Measurements from ENCODE around the gene CDYL2.
"Not testable (repeated sequence)": the region's sequence is repeated elsewhere in the genome, so short reads cannot be mapped to it uniquely, and the experiment has no call there.

The CDYL2 gene

GRCh38 chr16:80667925-80668324 lies 136.5 kb downstream of the CDYL2 start:
- DNase-seq: no peak

- no peak for DNase-seq
Observed at GRCh38 chr16:80667251-80667560, 137.2 kb downstream of the CDYL2 start.

DNA sequence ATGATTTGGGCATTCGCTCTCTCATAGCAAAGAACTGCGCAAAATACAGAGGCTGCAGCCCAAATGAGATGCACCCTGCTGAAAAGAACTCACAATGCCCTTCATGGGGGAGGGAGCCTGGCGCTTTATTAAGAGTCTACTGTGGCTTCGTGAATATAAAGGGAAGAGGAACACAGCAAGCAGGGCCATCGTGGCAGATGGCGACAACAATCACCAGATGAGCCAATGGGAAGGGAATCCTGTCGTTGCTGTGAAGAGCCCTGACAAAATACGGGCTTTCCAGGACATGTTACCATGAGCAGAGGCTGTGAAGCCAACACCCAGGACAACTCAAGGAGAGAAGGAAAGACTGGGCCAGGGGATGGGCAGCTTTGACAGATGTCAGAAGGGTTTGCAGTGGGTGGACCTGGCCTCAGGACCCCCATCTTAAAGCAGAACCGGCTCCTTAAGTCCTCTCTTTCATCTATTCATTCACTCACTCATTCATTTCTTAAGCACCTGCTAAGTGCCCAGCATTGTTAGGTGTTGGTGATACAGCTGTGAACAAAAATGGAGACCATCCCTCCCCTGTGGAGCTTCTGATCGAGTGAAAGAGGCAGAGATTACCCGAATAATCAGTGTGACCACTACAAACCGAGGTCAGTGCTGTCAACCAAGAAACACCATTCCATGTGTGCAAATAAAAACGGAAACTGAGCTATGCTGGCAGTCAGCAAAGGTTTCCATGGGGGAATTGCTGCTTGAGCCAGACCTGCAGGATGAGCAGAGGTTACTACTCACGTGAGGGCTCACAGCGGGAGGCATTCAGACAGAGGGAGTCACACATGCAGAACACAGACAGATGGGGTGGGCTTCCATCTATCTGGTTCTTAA lies 137.8 kb downstream of the CDYL2 start:
- no peak for DNase-seq

- DNase-seq: no peak
Observed at GRCh38 chr16:80665356-80665755, 139.0 kb downstream of the CDYL2 start.

- no peak for DNase-seq
Observed at GRCh38 chr16:80664786-80665185, 139.6 kb downstream of the CDYL2 start.

GRCh38 chr16:80664226-80664625 lies 140.2 kb downstream of the CDYL2 start:
- no peak for DNase-seq

GRCh38 chr16:80663078-80663477 lies 141.3 kb downstream of the CDYL2 start:
- no peak for DNase-seq

DNA sequence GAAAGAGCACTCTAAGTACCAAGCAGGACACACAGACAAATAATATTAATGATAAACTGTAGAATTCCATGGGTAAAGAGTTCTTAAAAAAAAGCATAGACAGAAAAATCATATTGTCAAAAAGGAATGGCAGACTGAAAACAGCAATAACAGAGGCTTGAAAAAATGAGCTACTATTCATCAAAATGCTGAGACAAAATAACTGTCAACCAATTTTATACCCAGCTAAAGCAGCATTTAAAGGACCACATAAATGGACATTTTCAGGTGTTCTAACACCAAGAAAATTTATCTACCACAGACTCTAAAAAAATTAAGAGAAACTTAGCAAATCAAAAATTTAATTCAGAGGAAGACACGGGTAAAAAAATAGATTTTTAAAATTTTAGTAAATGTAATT lies 144.5 kb downstream of the CDYL2 start:
- DNase-seq: no peak

GRCh38 chr16:80656711-80657150 lies 147.7 kb downstream of the CDYL2 start:
- DNase-seq: no peak

GRCh38 chr16:80656161-80656560 lies 148.2 kb downstream of the CDYL2 start:
- DNase-seq: no peak

DNA sequence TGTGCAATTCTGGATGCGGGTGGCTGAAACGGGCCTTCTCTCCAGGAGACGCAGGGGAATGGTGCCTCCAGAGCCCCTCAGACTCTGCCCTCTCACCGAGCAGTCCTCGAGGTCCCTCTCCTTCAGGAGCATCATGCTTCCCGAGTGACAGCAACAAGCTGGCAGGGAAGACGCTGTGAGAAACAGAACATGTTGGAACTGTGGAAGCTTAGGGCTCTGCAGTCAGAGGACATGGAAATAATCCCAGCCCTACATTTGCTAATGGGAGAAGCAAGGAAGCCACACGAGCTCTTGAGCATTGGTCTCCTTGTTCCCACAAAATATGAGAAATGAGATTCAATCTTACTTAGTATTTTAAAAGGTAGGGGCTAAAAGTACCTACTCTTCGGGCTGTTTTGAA lies 148.6 kb downstream of the CDYL2 start:
- DNase-seq: no peak

- no peak for DNase-seq
Observed at GRCh38 chr16:80654094-80654862, 150.1 kb downstream of the CDYL2 start.

GRCh38 chr16:80652441-80652840 lies 152.0 kb downstream of the CDYL2 start:
- no peak for DNase-seq

DNA sequence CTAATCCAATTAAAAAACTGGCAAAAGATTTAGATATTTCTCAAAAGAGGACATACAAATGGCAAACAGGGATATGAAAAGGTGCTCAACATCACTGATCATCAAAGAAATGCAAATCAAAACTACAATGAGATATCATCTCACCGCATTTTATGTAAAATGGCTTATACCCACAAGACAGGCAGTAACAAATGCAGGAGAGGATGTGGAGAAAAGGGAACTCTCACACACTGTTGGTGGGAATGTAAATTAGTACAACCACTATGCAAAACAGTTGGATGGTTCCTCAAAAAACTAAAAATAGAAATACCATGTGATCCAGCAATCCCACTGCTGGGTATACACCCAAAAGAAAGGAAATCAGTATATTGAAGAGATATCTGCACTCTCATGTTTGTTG lies 154.1 kb downstream of the CDYL2 start:
- DNase-seq: not testable (repeated sequence)

DNA sequence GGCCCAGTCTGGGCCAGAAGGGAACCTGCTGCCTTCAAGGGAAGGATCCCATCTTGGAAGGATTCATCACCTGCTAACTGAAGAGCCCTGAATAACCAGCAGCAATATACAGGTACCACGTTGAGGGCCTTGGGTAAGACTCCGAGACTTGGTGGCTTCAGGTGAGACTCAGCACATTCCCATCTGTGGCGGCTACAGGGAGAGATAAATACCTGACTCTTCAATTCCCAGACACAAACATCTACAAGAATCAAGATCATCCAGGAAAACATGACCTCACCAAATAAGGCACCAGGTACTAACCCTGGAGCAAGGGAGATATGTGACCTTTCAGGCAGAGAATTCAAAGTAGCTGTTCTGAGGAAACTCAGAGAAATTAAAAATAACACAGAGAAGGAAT lies 164.1 kb downstream of the CDYL2 start:
- DNase-seq: no peak

- no peak for DNase-seq
Observed at GRCh38 chr16:80639636-80640035, 164.8 kb downstream of the CDYL2 start.

- no peak for DNase-seq
Observed at GRCh38 chr16:80637621-80638020, 166.8 kb downstream of the CDYL2 start.

GRCh38 chr16:80631581-80631980 lies 172.8 kb downstream of the CDYL2 start:
- DNase-seq: no peak

- no peak for DNase-seq
Observed at GRCh38 chr16:80628254-80628653, 176.1 kb downstream of the CDYL2 start.

- DNase-seq: no peak
Observed at GRCh38 chr16:80627108-80627507, 177.3 kb downstream of the CDYL2 start.

DNA sequence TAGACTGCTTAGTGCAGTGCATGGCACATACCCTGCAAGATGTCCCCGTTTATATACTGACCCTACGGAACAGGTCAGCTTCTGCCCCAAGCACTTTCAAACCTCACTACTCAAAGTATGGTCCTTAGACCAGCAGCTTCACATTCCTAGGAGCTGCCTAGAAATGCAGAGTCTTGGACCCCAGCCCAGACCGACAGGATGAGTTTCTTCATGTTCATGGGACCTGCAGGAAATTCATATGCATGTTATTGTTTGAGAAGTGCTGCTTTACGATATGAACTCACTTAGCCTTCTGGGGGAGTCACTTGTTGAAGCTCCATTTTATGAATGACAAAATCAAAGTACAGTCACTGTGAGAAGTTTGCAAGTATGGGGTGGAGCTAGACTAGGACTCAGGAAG lies 181.0 kb downstream of the CDYL2 start:
- no peak for DNase-seq

GRCh38 chr16:80622007-80622406 lies 182.4 kb downstream of the CDYL2 start:
- no peak for DNase-seq

DNA sequence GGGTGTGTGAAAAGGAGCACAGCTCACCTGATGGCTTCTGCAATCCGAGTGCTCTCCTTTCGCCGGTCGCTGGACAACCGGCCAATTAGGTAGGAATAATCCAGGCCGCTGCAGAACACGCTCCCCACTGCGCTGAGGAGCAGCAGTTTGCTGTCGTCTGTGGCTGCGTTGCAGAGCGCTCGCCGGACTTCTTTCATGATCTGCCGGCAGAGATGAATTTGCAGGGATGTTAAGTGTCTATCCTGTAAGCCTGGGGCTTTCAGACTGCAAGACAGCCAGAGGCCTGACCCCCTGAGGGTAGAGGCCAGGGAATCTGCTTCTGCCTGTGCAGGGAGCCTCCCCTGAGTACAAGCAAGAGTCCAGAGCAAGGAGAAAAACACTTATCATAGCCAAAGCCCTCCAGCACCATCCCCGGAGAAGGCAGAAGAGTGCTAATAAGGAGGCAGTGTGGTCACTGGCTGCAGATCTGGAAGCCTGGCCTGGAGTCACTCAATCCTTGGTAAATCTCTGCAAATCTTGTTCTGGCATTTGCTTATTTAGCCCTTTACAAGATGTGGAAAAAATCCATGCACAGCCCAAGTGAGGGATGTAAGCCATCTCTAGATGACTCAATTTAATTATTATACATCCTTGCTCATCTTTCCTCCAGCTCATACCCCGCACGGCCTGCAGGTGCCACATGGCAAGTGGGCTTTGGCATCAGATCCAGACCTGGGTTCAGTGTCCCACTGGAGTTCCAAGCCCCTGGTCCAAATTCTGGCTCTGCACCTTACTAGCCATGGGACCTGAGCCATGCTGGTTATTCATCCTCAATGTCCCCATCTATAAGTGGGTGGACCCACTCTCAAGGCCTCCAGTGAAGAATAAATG lies 183.4 kb downstream of the CDYL2 start:
- DNase-seq: no peak
